GM03348 (cell line): ENCODE data around the gene S1PR5.
"Not testable (repeated sequence)": the region's sequence is repeated elsewhere in the genome, so short reads cannot be mapped to it uniquely, and the experiment has no call there.

Experiments used
- DNase-seq: peaks from one replicate; pipeline ENCODE4 v3.0.0; 2012; ENCODE audit warnings: low spot score

The S1PR5 gene

GRCh38 chr19:10517361-10517759, at the start of gene S1PR5:
TSS of gene S1PR5 (minus strand) at chr19:10517447. CDS start at chr19:10515011, 2,436 bp downstream.
- DNase-seq = peak; percentile 59

GRCh38 chr19:10566658-10567410, 49.6 kb upstream of the S1PR5 start:
- DNase-seq = no peak

- no peak for DNase-seq
These were observed 49.1 kb upstream of the S1PR5 start for GRCh38 chr19:10566408-10566657.

GRCh38 chr19:10565567-10566407, 48.5 kb upstream of the S1PR5 start, which contains the start of gene KRI1:
TSS of gene KRI1 (minus strand) at chr19:10566010. CDS start at chr19:10565999, 11 bp downstream.
- DNase-seq = peak; percentile 99

GRCh38 chr19:10565028-10565566, 47.9 kb upstream of the S1PR5 start:
- peak; percentile 82 for DNase-seq

- no peak for DNase-seq
These were observed 45.4 kb upstream of the S1PR5 start for GRCh38 chr19:10562609-10563008.

- no peak for DNase-seq
These were observed 42.9 kb upstream of the S1PR5 start for GRCh38 chr19:10560154-10560553.

- no peak for DNase-seq
These were observed 40.5 kb upstream of the S1PR5 start for GRCh38 chr19:10557603-10558197.

GRCh38 chr19:10555610-10555973, 38.3 kb upstream of the S1PR5 start:
- DNase-seq = no peak

- no peak for DNase-seq
These were observed 37.7 kb upstream of the S1PR5 start for GRCh38 chr19:10554760-10555609.

GRCh38 chr19:10553943-10554381, 36.7 kb upstream of the S1PR5 start:
- DNase-seq = no peak

- DNase-seq = no peak
These were observed 35.9 kb upstream of the S1PR5 start for GRCh38 chr19:10553087-10553667.

- DNase-seq = peak; percentile 41
These were observed 35.3 kb upstream of the S1PR5 start for GRCh38 chr19:10552510-10553053.

- DNase-seq = peak; percentile 44
These were observed 34.6 kb upstream of the S1PR5 start for GRCh38 chr19:10551698-10552301.

- DNase-seq = not testable (repeated sequence)
These were observed 33.8 kb upstream of the S1PR5 start for GRCh38 chr19:10551006-10551405.

- DNase-seq = no peak
These were observed 33.1 kb upstream of the S1PR5 start for GRCh38 chr19:10550336-10550735.

GRCh38 chr19:10549733-10550132, 32.5 kb upstream of the S1PR5 start:
- DNase-seq = no peak

- DNase-seq = no peak
These were observed 31.6 kb upstream of the S1PR5 start for GRCh38 chr19:10548746-10549276.

GRCh38 chr19:10546817-10547216, 29.6 kb upstream of the S1PR5 start:
- no peak for DNase-seq

- no peak for DNase-seq
These were observed 27.6 kb upstream of the S1PR5 start for GRCh38 chr19:10544753-10545251.
